ENCODE results near the gene CENPP.

Gene CENPP

GRCh38 chr9:92488681-92489550, 163.2 kb downstream of the CENPP start:
- Histone ChIP-seq H3K4me1 (ENCODE audit: control insufficient read depth, insufficient read depth, low read length) (no peaks in the 10 kb centered on the region), H3K27me3 (ENCODE audit: control insufficient read depth, insufficient read depth, low read length) (no peaks in the 10 kb centered on the region), H3K4me3 (ENCODE audit: low read depth, low read length) (no peak overlapping the region)

GRCh38 chr9:92492781-92493401, 167.1 kb downstream of the CENPP start:
- H3K36me3 ChIP-seq (ENCODE audit: control insufficient read depth, insufficient read depth, low read length) = no peaks in the 10 kb centered on the region
- H3K9me3 ChIP-seq (ENCODE audit: control insufficient read depth, insufficient read depth, low read length) = no peaks in the 10 kb centered on the region
- no peak overlapping the region for H3K4me3 ChIP-seq (ENCODE audit: low read depth, low read length)
- H3K4me1 ChIP-seq (ENCODE audit: control insufficient read depth, insufficient read depth, low read length) = no peaks in the 10 kb centered on the region
- no peaks in the 10 kb centered on the region for H3K27me3 ChIP-seq (ENCODE audit: control insufficient read depth, insufficient read depth, low read length)
- no peak overlapping the region for H3K9ac ChIP-seq (ENCODE audit: low read depth, low read length)

More at GRCh38 chr9:92488681-92489550, 163.2 kb downstream of the CENPP start:
- no peaks in the 10 kb centered on the region for H3K9me3 ChIP-seq (ENCODE audit: control insufficient read depth, insufficient read depth, low read length)
- no peak overlapping the region for H3K9ac ChIP-seq (ENCODE audit: low read depth, low read length)
- no peaks in the 10 kb centered on the region for H3K36me3 ChIP-seq (ENCODE audit: control insufficient read depth, insufficient read depth, low read length)

GRCh38 chr9:92493749-92494387, 168.1 kb downstream of the CENPP start:
- H3K27me3 ChIP-seq (ENCODE audit: control insufficient read depth, insufficient read depth, low read length) = no peaks in the 10 kb centered on the region
- no peaks in the 10 kb centered on the region for H3K36me3 ChIP-seq (ENCODE audit: control insufficient read depth, insufficient read depth, low read length)
- H3K9me3 ChIP-seq (ENCODE audit: control insufficient read depth, insufficient read depth, low read length) = no peaks in the 10 kb centered on the region
- no peak overlapping the region for H3K4me3 ChIP-seq (ENCODE audit: low read depth, low read length)
- H3K4me1 ChIP-seq (ENCODE audit: control insufficient read depth, insufficient read depth, low read length) = no peaks in the 10 kb centered on the region
- no peak overlapping the region for H3K9ac ChIP-seq (ENCODE audit: low read depth, low read length)

- no peaks in the 10 kb centered on the region for H3K27me3 ChIP-seq (ENCODE audit: control insufficient read depth, insufficient read depth, low read length)
- H3K9ac ChIP-seq (ENCODE audit: low read depth, low read length) = no peak overlapping the region
- H3K4me1 ChIP-seq (ENCODE audit: control insufficient read depth, insufficient read depth, low read length) = no peaks in the 10 kb centered on the region
- H3K4me3 ChIP-seq (ENCODE audit: low read depth, low read length) = no peak overlapping the region
- H3K36me3 ChIP-seq (ENCODE audit: control insufficient read depth, insufficient read depth, low read length) = no peaks in the 10 kb centered on the region
- no peaks in the 10 kb centered on the region for H3K9me3 ChIP-seq (ENCODE audit: control insufficient read depth, insufficient read depth, low read length)
Measured at GRCh38 chr9:92494856-92495255, 169.1 kb downstream of the CENPP start.

GRCh38 chr9:92496396-92497176, 170.8 kb downstream of the CENPP start:
- Histone ChIP-seq H3K4me1 (ENCODE audit: control insufficient read depth, insufficient read depth, low read length) (no peaks in the 10 kb centered on the region), H3K27me3 (ENCODE audit: control insufficient read depth, insufficient read depth, low read length) (no peaks in the 10 kb centered on the region), H3K9me3 (ENCODE audit: control insufficient read depth, insufficient read depth, low read length) (no peaks in the 10 kb centered on the region), H3K36me3 (ENCODE audit: control insufficient read depth, insufficient read depth, low read length) (no peaks in the 10 kb centered on the region), H3K9ac (ENCODE audit: low read depth, low read length) (no peak overlapping the region), H3K4me3 (ENCODE audit: low read depth, low read length) (no peak overlapping the region)

- peaks cover 5% of the 10 kb centered on the region for H3K4me1 ChIP-seq (ENCODE audit: control insufficient read depth, insufficient read depth, low read length)
- H3K9ac ChIP-seq (ENCODE audit: low read depth, low read length) = no peak overlapping the region
- H3K36me3 ChIP-seq (ENCODE audit: control insufficient read depth, insufficient read depth, low read length) = no peaks in the 10 kb centered on the region
- H3K4me3 ChIP-seq (ENCODE audit: low read depth, low read length) = no peak overlapping the region
- H3K27me3 ChIP-seq (ENCODE audit: control insufficient read depth, insufficient read depth, low read length) = no peaks in the 10 kb centered on the region
- H3K9me3 ChIP-seq (ENCODE audit: control insufficient read depth, insufficient read depth, low read length) = no peaks in the 10 kb centered on the region
Measured at GRCh38 chr9:92499701-92500100, 173.9 kb downstream of the CENPP start.

- H3K36me3 ChIP-seq (ENCODE audit: control insufficient read depth, insufficient read depth, low read length) = no peaks in the 10 kb centered on the region
- no peak overlapping the region for H3K4me3 ChIP-seq (ENCODE audit: low read depth, low read length)
- no peaks in the 10 kb centered on the region for H3K27me3 ChIP-seq (ENCODE audit: control insufficient read depth, insufficient read depth, low read length)
- H3K4me1 ChIP-seq (ENCODE audit: control insufficient read depth, insufficient read depth, low read length) = peaks cover 5% of the 10 kb centered on the region
- H3K9ac ChIP-seq (ENCODE audit: low read depth, low read length) = no peak overlapping the region
- H3K9me3 ChIP-seq (ENCODE audit: control insufficient read depth, insufficient read depth, low read length) = no peaks in the 10 kb centered on the region
Measured at GRCh38 chr9:92500725-92501124, 175.0 kb downstream of the CENPP start.

GRCh38 chr9:92501671-92502393, 176.1 kb downstream of the CENPP start:
- Histone ChIP-seq H3K36me3 (ENCODE audit: control insufficient read depth, insufficient read depth, low read length) (no peaks in the 10 kb centered on the region), H3K9ac (ENCODE audit: low read depth, low read length) (no peak overlapping the region), H3K4me3 (ENCODE audit: low read depth, low read length) (no peak overlapping the region), H3K27me3 (ENCODE audit: control insufficient read depth, insufficient read depth, low read length) (no peaks in the 10 kb centered on the region), H3K9me3 (ENCODE audit: control insufficient read depth, insufficient read depth, low read length) (no peaks in the 10 kb centered on the region), H3K4me1 (ENCODE audit: control insufficient read depth, insufficient read depth, low read length) (peaks cover 5% of the 10 kb centered on the region)

- H3K9me3 ChIP-seq (ENCODE audit: control insufficient read depth, insufficient read depth, low read length) = no peaks in the 10 kb centered on the region
- H3K4me3 ChIP-seq (ENCODE audit: low read depth, low read length) = no peak overlapping the region
- H3K36me3 ChIP-seq (ENCODE audit: control insufficient read depth, insufficient read depth, low read length) = no peaks in the 10 kb centered on the region
- H3K27me3 ChIP-seq (ENCODE audit: control insufficient read depth, insufficient read depth, low read length) = no peaks in the 10 kb centered on the region
- peaks cover 11% of the 10 kb centered on the region for H3K4me1 ChIP-seq (ENCODE audit: control insufficient read depth, insufficient read depth, low read length)
- no peak overlapping the region for H3K9ac ChIP-seq (ENCODE audit: low read depth, low read length)
Measured at GRCh38 chr9:92503156-92503555, 177.4 kb downstream of the CENPP start.

- H3K4me1 ChIP-seq (ENCODE audit: control insufficient read depth, insufficient read depth, low read length) = peaks cover 14% of the 10 kb centered on the region
- H3K9me3 ChIP-seq (ENCODE audit: control insufficient read depth, insufficient read depth, low read length) = no peaks in the 10 kb centered on the region
- no peak overlapping the region for H3K9ac ChIP-seq (ENCODE audit: low read depth, low read length)
- H3K27me3 ChIP-seq (ENCODE audit: control insufficient read depth, insufficient read depth, low read length) = no peaks in the 10 kb centered on the region
- H3K4me3 ChIP-seq (ENCODE audit: low read depth, low read length) = no peak overlapping the region
- no peaks in the 10 kb centered on the region for H3K36me3 ChIP-seq (ENCODE audit: control insufficient read depth, insufficient read depth, low read length)
Measured at GRCh38 chr9:92504881-92505280, 179.1 kb downstream of the CENPP start.

All from iPS-15b (cell line).